CD4-positive, alpha-beta T cell treated with Interleukin-15 for 4 hours (primary cell): ENCODE measurements around the gene TTC7B.

Experiments used
- DNase-seq: peaks from one replicate; pipeline ENCODE4 v3.0.0-alpha.2; 2020; ENCODE audit warnings: low spot score

Gene TTC7B

DNA sequence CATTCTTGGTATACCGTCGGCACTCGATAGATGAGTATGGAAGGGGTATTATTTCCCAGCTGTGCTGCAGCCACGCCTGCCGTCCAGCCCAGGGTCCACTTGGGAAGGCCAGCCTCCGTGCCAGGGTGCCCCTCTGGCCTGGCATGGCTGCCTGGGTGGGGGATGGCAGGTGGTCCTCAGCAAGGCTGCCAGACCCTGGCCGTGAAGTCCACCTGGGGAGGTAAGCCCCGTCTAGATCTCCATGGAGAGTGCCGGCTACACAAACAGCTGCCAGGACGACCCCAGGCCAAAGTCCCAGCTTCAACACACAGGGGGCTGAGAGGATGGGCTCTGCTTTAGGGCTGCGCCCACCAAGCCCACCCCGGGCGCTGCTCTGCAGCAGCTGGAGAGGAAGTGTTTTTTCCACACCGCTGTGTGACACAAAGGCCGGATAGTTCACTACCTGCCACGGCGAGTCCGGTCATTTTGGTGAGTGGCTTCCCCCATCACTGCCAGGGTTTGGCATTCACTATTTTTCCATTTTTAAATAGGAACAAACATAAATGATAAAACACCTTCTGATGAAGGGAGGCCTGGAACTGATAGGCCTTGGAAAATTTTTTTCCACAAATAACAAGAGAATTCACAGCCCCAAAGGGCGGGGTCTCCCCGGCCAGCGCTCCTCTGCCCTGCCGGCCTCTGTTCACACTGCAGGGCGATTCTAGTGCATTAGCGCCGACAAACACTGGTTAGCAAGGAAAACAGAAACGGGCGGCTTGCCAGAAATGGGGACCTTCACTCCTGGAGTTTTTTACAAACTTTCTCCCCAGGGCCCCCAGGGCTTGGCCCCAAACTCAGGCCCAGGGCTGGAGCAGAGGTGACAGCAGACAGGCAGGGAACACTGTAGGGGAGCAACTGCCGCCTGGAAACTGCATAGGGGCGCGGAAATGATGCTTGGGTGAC, 257.9 kb downstream of the TTC7B start:
- no peak for DNase-seq

DNA sequence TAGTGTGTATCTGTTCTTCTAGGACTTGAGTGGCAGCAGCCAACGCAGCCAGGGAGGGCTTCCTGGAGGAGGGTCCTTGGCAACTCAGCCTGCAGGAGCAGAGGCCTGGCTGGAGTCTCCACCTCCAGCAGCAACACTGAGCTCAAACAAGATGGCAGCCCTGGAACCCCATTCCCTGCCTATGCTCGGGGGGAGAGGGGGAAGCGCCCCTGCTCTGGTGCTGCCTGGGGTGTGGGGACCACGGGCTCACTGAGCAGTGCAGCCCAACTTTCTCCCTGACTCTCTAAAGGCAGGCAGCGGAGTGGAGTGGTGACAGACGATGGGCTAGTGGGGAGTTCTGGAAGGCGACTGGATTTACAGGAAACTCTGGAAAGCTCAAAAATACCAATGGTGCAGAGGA, 258.7 kb downstream of the TTC7B start:
- no peak for DNase-seq

DNA sequence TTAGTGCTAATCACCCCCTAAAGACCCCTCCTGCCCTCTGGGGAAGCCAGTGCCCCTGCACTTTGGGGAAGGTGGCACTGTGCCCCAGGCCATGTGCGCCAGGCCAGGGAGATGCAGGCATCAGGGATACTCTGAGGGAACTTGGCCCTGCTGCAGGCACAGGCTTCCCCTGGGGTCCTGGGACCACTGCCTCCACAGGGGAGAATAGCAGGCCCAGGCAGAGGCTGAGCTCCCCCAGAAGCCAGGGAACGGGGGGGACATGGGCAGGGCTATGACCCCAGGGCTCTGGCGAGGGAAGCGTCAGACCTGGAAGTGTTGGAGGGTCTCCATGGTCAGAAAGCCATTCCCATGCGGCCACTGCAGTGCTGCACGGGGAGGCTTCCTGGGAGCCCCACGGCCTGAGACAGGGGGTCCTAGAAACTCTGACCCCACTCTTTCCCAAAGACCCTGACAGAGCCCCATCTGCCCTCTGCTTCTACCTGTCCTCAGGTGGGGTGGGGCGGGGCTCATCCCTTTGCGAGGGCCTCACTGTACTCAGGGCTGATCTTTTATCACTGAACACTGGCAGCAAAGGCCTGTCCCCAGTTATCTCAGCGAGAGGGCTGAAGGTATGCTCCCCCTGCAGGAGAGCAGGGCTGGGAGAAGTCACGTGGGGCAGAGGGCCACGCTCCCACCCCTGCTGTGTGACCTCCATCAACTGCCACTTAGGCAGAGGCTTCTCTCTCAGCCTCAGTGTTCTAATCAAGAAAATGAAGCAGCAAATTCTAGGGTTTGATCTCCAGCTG, 259.4 kb downstream of the TTC7B start:
- no peak for DNase-seq

DNA sequence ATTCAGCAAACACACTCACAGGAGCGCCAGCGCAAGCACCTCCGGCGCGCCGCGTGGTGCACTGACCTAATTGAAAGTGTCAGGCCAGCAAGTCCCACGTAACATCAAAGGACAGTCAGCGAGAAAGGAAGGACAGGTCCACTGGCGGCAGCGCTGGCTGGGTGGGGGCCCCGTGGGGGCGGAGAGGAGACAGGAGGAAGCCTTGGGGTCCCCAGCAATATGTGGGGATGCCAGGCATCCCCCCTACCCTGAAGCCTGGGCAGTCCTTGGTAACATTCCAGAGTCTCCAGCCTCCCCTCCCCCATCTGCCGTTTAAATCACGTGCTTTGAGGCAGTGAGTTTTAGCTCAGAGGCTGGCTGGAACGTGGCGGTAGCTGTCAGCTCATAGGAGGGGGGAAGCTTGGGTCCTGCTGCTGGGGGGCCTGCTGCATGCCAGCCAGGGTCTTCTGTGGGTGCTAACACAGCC, 260.2 kb downstream of the TTC7B start:
- no peak for DNase-seq

DNA sequence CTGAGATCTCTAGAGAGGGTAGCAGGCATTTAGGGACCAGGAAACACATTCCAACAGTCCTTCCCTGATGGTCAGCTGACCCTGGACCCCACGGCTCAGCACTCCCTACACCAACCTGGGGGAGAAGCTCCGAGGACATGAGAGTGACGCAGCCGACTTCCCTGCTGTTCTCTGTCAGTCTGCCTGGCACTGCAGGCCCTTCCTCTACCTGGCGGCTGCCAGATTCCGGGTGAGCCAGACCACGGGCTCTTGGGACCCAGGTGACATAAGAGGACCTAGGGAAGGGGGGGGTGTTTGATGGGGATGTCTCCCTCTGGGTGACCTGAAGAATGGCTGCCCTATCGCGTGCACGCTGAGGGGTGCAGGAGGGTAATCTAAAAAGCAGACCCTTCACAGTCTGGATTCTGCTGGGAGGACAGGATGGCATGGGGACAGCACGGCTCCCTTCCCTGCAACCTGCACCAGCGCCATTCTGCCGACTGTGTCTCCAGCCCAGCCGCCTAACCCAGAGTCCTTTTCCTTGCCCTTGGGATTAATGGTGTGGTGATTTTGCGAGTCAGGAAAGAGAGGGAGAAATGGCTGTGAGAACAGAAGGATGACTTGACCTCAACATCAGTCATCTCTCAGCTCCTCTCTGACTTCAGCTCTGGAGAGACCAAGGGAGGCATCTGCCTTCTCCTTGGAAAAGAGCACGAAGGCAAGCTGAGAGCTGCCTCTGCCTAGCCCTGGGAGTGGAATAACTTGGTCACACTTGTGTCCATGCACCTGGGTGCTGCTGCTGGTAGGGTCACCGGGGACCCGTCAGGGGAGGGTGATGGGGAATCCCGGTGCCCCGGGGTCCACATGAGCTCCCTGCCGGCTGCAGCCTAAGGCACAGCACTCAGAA, 260.9 kb downstream of the TTC7B start:
- DNase-seq, result no peak

DNA sequence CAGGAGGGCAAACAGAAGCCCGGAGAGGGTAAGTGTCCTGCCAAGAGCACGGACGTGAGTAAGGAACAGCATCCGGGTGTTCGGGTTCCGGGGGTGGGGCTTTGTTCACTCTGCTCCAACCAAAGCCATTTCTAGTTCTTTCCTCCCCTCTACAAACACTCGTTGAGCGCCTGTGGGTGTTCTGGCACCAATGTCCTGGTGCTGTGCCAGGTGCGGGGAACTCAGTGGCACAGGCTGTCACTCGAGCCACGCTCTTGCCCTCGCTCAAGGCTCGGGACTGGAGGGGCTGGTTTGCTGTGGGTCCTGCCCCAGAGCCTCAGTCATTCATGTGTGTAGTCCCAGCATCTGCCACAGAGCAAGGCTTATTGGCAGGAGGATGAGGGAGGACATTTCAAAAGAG, 261.9 kb downstream of the TTC7B start:
- DNase-seq, result no peak

DNA sequence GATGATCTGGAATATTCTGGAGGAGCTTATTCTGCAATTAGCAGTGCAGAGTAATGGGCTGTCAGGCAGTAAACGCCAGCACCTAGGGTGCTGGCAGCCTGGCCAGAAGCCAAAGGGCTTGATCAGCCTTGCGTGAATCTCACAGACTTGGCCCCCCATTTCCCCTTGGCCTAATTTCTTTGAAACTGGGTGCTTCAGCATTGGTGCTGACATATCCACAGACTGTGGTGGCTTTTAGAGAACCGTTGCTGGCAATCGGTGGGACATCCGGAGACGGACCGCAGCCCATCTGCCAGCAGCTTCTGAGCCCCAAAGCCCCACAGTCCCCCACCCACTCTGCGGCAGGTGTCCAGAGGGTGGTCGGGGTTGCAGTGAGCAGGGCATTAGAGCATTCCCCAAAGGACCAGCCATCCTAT, 262.3 kb downstream of the TTC7B start:
- DNase-seq, result no peak

DNA sequence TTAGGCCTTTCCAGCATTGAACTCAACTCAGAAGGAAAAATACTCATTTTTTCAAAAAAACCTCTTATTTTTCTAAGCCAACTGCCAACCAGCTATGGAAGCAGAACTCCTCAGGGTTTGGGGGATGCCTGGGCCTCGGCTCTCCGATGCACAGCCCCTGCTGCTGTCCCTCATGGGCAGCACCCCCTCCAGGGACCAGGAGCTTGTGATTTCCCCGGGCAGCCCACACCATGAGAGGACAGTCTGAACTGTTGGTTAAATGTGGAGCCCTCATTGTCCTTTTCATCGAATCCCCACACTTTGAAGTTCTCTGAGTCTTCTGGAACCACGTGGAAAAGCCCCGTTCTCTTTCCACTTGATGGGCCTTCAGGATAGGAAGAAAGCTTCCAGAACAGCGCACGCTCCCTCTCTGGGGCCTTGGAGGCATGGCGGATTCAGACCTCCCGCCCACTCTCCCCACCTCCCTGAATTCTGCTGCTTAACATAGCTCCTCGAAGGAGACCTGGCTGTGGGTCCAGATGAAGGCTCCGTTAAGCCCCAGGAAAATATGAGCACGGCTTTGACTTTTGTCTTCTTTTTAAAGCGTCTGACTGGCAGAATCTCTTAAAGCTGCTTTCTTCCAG, 262.8 kb downstream of the TTC7B start:
- no peak for DNase-seq

DNA sequence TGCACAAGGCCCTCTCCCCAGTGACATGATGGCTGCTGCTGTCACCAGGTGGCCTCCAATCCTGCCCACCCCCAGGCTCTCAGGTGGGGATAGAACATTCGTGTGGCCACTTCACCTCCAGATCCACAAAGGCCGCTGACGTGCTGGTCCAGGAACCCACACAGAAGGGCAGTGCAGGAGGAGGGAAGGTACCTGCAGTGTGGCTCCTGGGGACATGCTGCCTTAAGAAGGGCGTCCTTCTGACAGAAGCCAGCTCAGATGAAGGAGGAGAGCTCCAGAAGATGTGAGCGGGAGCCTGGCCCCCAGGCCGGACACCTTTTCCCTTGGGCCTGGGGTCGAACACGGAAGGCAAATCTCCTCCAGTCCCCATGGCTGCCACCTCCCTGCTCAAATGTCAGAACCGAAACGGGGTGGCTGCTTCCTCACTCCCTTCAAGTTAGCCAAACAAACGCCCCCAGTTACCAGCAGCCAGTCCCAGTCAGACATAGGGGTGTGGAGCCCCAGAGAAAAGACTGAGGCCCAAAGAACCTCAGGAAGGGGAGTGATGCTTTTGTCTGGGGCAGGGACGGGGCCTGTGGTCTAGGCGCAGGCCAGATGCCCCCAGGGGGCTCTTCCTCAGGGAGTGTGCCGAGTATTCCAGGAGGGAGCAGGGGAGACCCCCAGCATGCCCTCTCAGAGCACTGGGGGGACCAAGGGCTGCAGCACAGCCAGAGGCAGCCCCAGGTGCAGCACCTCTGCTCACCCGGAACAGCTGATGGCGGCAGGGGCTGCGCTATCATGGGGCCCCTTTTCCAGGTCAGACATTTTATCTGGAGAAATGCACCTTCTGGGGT, 263.5 kb downstream of the TTC7B start:
- no peak for DNase-seq

DNA sequence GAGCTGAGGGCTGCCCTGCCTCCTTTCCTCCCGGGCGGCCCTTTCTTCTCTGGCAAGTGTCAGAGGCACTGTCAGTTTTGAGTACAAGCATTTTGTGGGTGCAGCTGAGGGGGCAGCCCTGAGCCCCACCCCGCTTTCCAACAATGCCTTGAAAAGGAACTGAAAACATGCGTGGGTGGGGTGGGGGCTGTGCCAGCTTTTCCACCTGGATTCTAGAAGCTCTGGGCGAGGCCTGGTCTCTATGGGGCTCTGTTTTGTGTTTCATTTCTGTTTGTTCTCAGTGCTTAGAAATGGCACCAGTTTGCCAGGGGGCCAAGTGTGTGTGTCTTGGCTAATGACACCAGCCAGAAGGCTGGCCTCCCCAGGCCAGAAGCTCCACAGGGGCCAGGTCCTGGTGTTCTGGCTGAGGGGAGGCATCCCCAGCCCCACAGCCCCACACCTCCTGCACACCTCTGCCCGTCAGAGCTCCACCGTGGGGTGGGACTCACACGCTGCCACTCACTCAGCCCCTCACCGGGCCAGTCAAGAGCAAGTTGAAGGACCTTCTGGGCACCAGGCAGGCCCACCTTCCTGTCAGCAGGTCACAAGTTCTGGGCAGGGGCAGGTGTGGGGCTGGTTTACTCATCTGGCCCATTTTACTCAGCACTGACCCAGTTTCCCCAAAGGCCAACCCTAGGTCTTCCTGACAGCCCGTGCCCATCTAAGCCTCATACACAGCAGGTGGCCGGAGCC, 264.3 kb downstream of the TTC7B start:
- no peak for DNase-seq

DNA sequence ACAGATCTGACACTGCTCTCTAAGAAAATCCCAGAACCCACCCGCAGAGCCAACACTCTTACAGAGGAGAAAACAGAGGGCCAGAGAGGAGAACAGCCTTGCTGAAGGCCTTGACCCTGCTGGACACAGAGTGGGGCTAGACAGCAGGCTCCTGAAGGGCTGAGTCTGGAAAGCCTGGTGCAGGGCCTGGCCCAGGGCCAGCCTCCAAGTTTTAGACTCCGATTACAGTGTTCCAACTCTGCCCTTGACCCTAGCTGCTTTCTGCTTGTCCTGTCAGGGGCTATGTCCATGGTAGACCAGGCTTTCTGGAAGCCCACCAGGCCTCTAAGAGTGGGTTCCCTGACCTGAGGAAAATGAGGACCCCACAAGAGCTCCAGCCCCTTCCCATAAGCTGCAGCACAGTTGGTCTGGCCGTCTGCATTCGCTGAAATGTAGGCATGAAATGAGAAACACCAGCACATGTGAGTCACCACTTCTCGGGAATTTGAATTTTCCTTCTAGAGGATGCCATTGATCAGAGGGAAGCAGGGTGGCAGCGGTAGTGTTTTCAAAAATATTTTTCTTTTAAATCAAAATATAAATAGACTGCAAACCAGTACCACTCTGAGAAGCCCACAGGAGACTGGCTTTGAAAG, 265.0 kb downstream of the TTC7B start:
- DNase-seq, result no peak

DNA sequence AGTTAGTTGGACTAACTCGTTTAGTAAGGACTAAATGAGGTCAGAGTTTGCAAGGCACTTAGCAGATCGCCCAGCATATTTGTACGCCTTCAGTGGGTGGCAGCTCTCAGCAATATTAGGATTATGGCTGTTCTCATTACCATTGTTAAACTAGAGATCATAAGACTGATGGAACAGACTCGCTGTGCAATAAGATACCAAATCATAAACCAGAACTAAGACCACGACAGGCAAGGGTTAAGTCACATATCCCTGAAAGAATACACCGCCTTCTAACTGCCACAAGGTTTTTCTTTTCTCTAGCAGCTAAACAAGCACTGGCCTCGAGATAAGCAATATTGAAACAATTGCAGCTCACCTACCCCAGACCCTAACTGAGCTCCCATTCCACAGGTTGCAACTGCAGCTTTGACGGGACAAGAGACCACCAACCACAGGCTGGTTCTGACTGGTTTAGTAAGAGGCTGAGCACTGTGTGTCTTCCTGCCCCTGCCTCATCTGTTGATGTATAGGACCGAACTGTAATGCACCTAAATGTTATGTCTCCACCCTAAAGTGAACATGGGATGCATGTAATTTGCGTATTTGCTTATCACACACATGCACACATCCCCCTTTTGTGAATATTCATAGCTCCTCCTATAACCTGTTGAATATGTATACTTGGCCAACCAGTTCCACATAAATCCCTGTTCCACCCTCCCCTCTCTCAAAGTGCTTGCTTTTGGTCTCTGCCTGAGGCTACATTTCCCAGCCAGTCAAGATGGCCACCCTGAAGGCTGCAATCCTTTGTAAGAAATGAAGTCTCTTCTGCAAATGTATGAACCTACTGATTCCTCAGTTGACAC, 266.2 kb downstream of the TTC7B start:
- DNase-seq, result no peak

DNA sequence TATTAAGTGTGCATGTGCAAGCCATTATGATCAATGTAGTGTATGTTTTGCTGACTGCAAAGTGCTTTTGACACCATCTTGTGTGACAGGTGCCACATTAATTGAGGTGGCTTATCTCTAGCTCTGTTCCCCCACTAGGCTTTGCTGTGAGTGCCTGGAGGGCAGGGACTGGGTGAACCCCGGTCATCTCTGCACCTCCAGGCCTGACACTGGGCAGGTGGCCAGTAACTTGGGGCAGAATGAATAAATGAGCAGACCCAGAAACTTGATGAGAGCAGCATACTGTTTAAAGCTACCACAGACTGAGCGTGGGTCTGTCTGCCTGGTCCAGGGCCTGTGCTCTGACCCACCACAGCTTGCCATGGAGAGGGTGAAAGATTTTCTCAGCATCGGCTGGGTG, 267.8 kb downstream of the TTC7B start:
- DNase-seq, result no peak

DNA sequence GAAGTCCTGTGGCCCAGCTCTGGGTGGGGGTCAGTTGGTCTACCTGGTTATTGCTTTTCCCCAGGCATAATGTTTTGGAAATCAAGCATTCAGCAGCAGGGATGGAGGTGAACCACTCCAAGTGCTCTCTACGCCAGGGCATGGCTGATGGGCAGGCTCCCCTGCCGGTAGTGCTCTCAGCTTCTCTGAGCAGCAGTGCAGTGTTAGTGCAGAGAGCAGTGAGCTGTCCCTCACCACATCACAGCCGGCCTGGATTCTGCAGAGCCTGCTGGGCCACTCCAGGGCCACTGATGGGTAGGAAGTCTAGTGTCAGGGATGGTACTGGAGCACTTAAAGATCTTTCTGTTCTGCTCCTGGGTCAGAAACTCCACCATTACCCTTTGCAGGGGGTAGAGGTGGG, 268.3 kb downstream of the TTC7B start:
- DNase-seq, result no peak

DNA sequence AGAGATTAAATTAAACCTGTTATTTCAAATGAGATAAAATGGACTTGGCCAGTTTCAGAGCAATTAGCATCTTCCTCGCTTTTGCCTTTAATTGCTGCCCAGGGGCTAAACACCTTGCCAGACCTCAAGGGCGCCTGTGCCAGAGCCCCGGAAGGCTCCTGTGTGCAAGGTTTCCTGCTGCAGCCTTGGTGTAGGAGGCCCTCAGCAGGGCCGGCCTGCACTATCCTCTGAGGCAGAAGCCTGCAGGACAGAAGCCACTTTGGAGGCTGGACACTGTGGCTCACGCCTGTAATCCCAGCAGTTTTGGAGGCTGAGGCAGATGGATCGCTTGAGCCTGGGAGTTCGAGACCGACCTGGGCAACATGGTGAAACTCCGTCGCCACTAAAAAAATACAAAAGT, 269.0 kb downstream of the TTC7B start:
- DNase-seq, result no peak

DNA sequence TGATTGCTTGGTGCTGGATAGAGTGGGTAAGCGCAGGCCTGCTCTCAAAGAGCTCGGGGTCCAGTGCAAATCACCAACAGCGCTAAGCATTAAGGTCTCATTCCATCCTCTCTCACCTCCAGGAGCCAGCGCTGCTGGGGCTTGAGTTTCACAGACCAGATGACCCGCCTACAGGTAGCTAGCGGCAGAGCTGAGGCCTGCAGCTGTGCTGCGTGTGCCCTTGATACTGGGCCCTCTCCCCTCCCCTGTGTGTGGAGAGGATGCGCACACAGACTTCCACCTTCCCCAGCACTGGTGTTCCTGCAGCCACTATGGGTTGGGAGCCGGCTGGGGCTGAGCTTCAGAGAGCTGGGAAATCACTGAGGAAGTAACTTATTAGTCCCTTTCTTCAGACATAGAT, 269.5 kb downstream of the TTC7B start:
- DNase-seq, result no peak

DNA sequence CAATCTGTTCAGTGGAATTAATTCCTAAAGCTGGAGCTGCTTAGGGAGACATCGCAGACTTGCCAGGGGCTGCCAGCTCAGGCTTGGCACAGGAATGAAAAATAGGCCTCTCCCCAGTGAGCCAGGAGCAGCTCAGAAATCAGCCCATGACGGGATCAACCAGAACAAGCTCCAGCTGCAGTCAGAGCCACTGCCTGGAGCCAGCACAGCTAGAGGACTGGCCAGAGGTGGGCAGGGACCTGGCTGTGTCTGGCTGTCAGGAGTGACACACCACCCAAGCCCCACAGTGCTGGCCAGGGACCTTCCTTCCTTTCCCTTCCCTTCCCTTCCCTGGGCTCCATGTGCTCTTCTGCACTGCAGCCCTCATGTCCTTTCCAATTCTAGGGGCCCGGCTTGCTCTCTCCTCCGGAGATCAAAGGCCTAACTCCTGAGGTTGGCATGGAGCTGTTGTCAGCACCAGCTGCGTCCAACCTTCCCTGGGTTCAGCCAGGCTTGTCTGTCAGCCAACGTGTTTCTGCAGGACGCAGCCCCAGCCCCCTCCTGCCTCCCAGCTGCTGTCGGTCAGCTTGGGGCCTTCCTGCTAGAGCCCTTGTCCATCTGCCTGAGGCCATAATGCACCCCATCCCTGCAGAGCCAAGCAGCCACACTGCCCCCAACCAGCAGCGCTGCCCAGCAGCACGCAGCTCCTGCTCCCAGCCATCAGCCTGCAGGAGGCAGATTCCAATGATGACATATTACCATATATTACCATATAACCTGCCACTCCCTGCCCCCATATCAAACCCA, 270.1 kb downstream of the TTC7B start:
- DNase-seq, result no peak

DNA sequence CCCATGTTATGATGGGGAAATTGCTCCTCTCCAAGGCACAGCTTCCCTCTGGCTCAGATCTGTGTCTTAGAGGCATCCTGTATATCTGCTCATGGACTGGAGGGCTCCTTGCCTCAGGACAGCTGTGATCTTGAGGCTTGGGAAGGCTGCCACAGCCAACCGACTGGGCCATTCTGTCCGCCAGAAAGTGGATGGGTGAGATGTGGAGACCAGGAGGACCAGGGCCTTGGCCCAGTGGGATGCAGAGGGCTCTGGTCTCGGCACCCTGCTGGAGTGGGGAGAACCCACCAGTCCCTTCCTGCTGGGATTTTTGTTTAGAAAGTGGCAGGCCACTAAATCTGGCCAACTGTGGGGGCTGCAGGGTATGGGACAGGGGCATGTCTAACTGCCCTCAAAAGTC, 270.8 kb downstream of the TTC7B start:
- no peak for DNase-seq
